Right atrium auricular region (tissue), 2 donors: ENCODE measurements around the gene STOML1. TPM values are rescaled to one million over a fixed set of nuclear protein-coding genes. Genes with fewer than 3 reads are reported as not detected.

Experiments used
- DNase-seq: peaks from one replicate; pipeline ENCODE4 v3.0.0-alpha.2; 2019; ENCODE audit warnings: low spot score
- H3K27ac ChIP-seq, 2 donors: fragments of 200-600 bp; sonication (generic); 1 replicate in 1 of 2; 2 replicates in 1 of 2; pipeline ENCODE4 v1.5.1; 2016 to 2019
- H3K27me3 ChIP-seq, 2 donors: fragments of 200-600 bp; sonication (generic); one replicate each; pipeline versions ENCODE4 v1.5.1 to v1.6.0; 2017 to 2019
- H3K36me3 ChIP-seq: fragments of 200-600 bp; sonication (generic); one replicate; pipeline ENCODE4 v1.5.1; 2016
- H3K4me1 ChIP-seq, 2 donors: fragments of 200-600 bp; sonication (generic); one replicate each; pipeline versions ENCODE4 v1.5.1 to v1.6.0; 2017 to 2019
- H3K4me3 ChIP-seq, 2 donors: fragments of 200-600 bp; sonication (generic); 1 replicate in 1 of 2; 2 replicates in 1 of 2; pipeline ENCODE4 v1.5.1; 2017 to 2019; ENCODE audit warnings: mild to moderate bottlenecking in 1 of 2, moderate library complexity in 1 of 2
- H3K9me3 ChIP-seq, 2 donors: fragments of 200-600 bp; sonication (generic); one replicate each; pipeline ENCODE4 v1.5.1; 2019
- CTCF ChIP-seq, 2 donors: fragments of 200-600 bp; sonication (generic); IDR thresholded peaks; one replicate each; pipeline ENCODE4 v1.5.1; 2019; ENCODE audit warnings: antibody characterized with exemption in 2 of 2
- total RNA-seq, 2 donors: library from RNA; depleted of rRNA; stranded (reverse); fragments of >200 nt; gene quantifications; one replicate each; pipeline ENCODE4 v1.1.0, GENCODE V29; 2016

STOML1 gene
- total RNA-seq, 2 donors from 2014 or later = 11.8 to 23.5 TPM

GRCh38 chr15:73985101-73985873 lies 6.8 kb downstream of the STOML1 start:
- no peak overlapping the region for H3K4me3 ChIP-seq
- H3K4me1 ChIP-seq = peaks cover 0 to 93% of the 10 kb centered on the region in 2 donors
- H3K27me3 ChIP-seq = no peaks in the 10 kb centered on the region
- H3K27ac ChIP-seq = peak overlapping the region; percentile 92 to 95
- no peaks in the 10 kb centered on the region for H3K9me3 ChIP-seq
- no peak for DNase-seq
- peaks cover 7% of the 10 kb centered on the region for H3K36me3 ChIP-seq
- no peak for TF ChIP-seq CTCF (IDR thresholded peaks at IDR 0.05)

GRCh38 chr15:73984208-73984979 lies 7.7 kb downstream of the STOML1 start:
- Histone ChIP-seq H3K4me1 (peaks cover 0 to 84% of the 10 kb centered on the region in 2 donors), H3K4me3 (no peak overlapping the region), H3K27ac (peak overlapping the region; percentile 92 to 95), H3K9me3 (no peaks in the 10 kb centered on the region), H3K27me3 (no peaks in the 10 kb centered on the region), H3K36me3 (peaks cover 7% of the 10 kb centered on the region)
- no peak for DNase-seq
- TF ChIP-seq CTCF (IDR thresholded peaks at IDR 0.05) = no peak

GRCh38 chr15:73983773-73984172 lies 8.3 kb downstream of the STOML1 start:
- Histone ChIP-seq H3K4me1 (peaks cover 0 to 78% of the 10 kb centered on the region in 2 donors), H3K36me3 (peaks cover 7% of the 10 kb centered on the region)
- TF ChIP-seq CTCF (IDR thresholded peaks at IDR 0.05) = no peak

DNA sequence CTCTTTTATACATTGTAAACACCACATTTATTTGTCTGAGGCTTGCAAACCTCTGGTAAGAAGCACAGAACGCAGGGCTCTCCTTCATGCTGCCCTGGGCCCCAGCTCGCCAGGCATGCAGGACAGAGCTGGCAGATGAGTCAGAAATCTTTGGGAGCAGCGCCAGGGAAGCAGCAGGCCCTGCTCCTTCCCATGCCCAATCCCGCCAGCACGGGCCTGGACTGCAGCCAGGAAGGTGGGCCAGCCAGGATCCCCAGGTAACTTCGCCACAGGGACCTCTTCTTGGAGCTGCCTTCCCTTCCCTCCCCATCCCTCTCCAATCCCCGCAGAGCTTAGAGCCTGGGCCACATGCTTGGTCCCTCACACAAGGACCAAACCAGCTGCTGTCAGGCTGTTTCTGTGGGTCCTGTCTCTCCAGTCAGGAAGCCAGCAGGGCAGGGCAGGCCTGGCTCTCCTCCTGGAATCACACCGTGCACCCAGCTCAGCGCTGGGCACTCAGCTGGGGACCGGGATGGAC lies 8.8 kb downstream of the STOML1 start:
- peaks cover 0 to 73% of the 10 kb centered on the region in 2 donors for H3K4me1 ChIP-seq
- peak overlapping the region; percentile 92 to 95 for H3K27ac ChIP-seq
- H3K9me3 ChIP-seq = no peaks in the 10 kb centered on the region

More at GRCh38 chr15:73983773-73984172, 8.3 kb downstream of the STOML1 start:
- peak overlapping the region; percentile 92 to 95 for H3K27ac ChIP-seq
- H3K4me3 ChIP-seq = no peak overlapping the region
- DNase-seq = no peak
- H3K27me3 ChIP-seq = no peaks in the 10 kb centered on the region
- H3K9me3 ChIP-seq = no peaks in the 10 kb centered on the region

More for the DNA sequence above, 8.8 kb downstream of the STOML1 start:
- Histone ChIP-seq H3K36me3 (peaks cover 4% of the 10 kb centered on the region), H3K4me3 (no peak overlapping the region), H3K27me3 (no peaks in the 10 kb centered on the region)
- peak; percentile 71 for DNase-seq
- TF ChIP-seq CTCF (IDR thresholded peaks at IDR 0.05) = no peak
